DOHH2 (cell line): ENCODE measurements around the gene ATG9B.

Source experiments
- EZH2phosphoT487 ChIP-seq: fragments of 200-600 bp; sonication (generic); IDR thresholded peaks from 2 replicates; pipeline ENCODE4 v1.6.1; 2017; ENCODE audit warnings: borderline replicate concordance, mild to moderate bottlenecking, antibody characterized with exemption, low read length, moderate library complexity, mixed read lengths
- TF ChIP-seq, protein P1 (sequence below): fragments of 200-600 bp; sonication (generic); IDR thresholded peaks from one replicate; pipeline ENCODE4 v1.5.1; 2014; ENCODE audit warnings: antibody characterized with exemption, mild to moderate bottlenecking, low read depth, low read length; ENCODE audit not compliant: poor library complexity, severe bottlenecking

DNA sequence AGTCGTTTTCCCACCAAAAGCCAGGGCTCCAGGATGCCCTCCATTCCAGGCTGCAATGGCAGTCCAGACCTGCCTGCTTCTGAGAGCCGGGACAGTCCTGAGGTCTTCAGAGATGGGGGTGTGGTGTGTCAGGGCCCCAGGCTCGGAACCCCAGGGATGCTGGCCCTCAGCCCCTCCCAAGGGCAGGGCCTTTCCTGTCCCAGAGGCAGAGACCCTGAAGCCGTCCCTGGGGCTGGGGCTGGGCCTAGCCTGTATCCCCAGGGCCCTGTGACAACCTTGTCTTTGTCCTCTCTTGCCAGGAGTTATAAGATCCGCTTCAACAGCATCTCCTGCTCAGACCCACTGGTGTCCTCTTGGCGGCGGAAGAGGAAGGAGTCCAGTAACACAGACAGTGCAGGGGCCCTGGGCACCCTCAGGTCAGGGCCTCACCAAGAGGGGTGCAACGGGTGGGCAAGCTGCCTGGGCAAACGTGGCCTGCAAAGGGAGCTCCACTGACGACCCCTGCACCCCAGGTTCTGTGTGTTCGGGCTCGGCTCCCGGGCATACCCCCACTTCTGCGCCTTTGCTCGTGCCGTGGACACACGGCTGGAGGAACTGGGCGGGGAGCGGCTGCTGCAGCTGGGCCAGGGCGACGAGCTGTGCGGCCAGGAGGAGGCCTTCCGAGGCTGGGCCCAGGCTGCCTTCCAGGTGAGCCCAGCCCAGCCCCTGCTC, 17.5 kb downstream of the ATG9B start:
- TF ChIP-seq, protein P1, sequence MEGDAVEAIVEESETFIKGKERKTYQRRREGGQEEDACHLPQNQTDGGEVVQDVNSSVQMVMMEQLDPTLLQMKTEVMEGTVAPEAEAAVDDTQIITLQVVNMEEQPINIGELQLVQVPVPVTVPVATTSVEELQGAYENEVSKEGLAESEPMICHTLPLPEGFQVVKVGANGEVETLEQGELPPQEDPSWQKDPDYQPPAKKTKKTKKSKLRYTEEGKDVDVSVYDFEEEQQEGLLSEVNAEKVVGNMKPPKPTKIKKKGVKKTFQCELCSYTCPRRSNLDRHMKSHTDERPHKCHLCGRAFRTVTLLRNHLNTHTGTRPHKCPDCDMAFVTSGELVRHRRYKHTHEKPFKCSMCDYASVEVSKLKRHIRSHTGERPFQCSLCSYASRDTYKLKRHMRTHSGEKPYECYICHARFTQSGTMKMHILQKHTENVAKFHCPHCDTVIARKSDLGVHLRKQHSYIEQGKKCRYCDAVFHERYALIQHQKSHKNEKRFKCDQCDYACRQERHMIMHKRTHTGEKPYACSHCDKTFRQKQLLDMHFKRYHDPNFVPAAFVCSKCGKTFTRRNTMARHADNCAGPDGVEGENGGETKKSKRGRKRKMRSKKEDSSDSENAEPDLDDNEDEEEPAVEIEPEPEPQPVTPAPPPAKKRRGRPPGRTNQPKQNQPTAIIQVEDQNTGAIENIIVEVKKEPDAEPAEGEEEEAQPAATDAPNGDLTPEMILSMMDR: no peak
- TF ChIP-seq EZH2phosphoT487: no peak
